SK-N-MC (cell line): ENCODE results near the gene CTU2.

Source experiments
- EZH2 ChIP-seq: fragments of 200-600 bp; sonication (generic); IDR thresholded peaks from one replicate; pipeline ENCODE4 v1.6.1; 2017; ENCODE audit warnings: antibody characterized with exemption
- POLR2AphosphoS5 ChIP-seq: IDR thresholded peaks from 2 replicates; pipeline ENCODE4 v1.6.1; 2012; ENCODE audit warnings: mild to moderate bottlenecking, low read depth, low read length, borderline replicate concordance

DNA sequence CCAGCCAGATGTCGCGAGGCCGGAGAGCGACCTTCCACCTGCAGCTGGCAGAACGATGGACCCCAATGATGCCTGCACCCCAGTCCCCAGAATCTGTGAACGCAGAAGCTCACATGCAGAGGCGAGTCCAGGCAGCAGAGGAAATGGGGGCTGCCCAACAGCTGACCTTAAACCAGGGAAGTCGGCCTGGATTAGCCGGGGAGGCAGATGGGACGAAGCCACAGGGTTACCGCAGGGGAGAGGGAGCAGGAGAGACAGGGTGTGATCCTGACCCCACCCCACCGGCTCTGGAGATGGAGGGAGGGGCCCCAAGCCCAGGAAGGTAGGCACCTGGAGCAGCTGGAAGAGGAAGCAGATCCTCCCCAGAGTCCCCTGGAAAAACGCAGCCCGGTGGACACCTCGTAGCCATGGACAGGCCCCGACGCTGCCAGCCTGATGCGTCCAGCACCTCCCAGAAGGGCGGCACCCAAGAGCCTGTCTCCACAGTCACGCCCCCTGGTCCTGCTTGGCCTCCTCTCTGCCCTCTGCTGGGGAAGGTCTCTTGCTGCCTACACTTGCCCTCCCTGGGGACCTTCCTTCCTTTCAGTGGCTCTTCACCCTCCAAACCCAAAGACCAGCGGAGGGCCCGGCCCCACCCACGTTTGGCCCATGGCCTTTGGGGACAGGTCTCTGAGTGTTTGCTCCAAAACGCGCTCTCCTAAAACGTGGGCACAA is 41.4 kb downstream of the CTU2 start:
- TF ChIP-seq EZH2 = no peak
- TF ChIP-seq POLR2AphosphoS5 = no peak
